ENCODE results near the gene KLRG1. TPM values are rescaled to one million over a fixed set of nuclear protein-coding genes. Genes with fewer than 3 reads are reported as not detected.
A peak's percentile ranks its signal among the peaks of the same experiment; 100 is the strongest.

The KLRG1 gene
- total RNA-seq, 3 donors from 2014 or later (not counting 1 experiment from before 2014, with no cell fraction given) = 76.3 to 165 (median 86.2) TPM

DNA sequence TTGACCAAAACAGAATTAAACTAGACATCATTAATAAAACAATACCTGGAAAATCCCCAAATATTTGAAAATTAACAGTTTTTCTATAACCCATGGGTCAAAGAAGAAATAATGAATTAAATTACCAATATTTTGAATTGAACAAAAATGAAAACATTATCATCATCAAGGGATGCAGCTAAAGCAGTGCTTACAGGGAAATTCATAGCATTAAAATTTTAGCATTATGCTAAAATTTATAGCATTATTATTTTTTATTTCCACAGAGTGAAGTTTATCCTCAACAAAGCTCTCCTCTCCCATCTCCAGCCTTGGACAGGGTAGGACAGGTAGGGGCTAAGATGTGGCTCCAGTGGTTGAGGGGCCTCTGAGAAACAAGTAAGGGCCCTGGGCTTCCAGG, 20.6 kb upstream of the KLRG1 start:
- H3K27ac ChIP-seq (ENCODE audit: low read length) = no peak overlapping the region
- ATAC-seq (no peak), DNase-seq (no peak)
- intact Hi-C loops (cut with micrococcal nuclease) = no loop called here
- H3K9me3 Mint-ChIP-seq = peaks cover 7 to 8% of the 10 kb centered on the region in 2 donors
- no peaks in the 10 kb centered on the region for H3K4me1 ChIP-seq (ENCODE audit: control insufficient read depth, insufficient read depth, low read length)
- no peaks in the 10 kb centered on the region for H3K36me3 ChIP-seq (ENCODE audit: control insufficient read depth, insufficient read depth, low read length)
- no peak overlapping the region for H3K4me3 Mint-ChIP-seq
- H3K27ac Mint-ChIP-seq = no peak overlapping the region
- H3K27me3 Mint-ChIP-seq (ENCODE audit: low read depth in 2 of 2) = no peaks in the 10 kb centered on the region
- peaks cover 13 to 22% of the 10 kb centered on the region in 2 donors for H3K4me1 Mint-ChIP-seq
- TF ChIP-seq CTCF (IDR thresholded peaks at IDR 0.05) = no peak
- H3K36me3 Mint-ChIP-seq = peaks cover 6% of the 10 kb centered on the region
- H3K27me3 ChIP-seq (ENCODE audit: control insufficient read depth, insufficient read depth, low read length) = no peaks in the 10 kb centered on the region
- no peak overlapping the region for H3K4me3 ChIP-seq (ENCODE audit: low read length)
- H3K9me3 ChIP-seq (ENCODE audit: control insufficient read depth, insufficient read depth, low read length) = peaks cover 9% of the 10 kb centered on the region

- no peaks in the 10 kb centered on the region for H3K27me3 ChIP-seq (ENCODE audit: control insufficient read depth, insufficient read depth, low read length)
- Mint-ChIP-seq H3K27me3 (ENCODE audit: low read depth in 2 of 2) (no peaks in the 10 kb centered on the region), H3K4me1 (peaks cover 7 to 16% of the 10 kb centered on the region in 2 donors), H3K4me3 (no peak overlapping the region), H3K36me3 (no peaks in the 10 kb centered on the region), H3K9me3 (peaks cover 2 to 7% of the 10 kb centered on the region in 2 donors), H3K27ac (peak overlapping the region; percentile 54 to 73)
- no peaks in the 10 kb centered on the region for H3K4me1 ChIP-seq (ENCODE audit: control insufficient read depth, insufficient read depth, low read length)
- 40% methylated on average over 1 of the region's 2 CpGs for WGBS (ENCODE audit: insufficient coverage)
- TF ChIP-seq CTCF (IDR thresholded peaks at IDR 0.05) = no peak
- no peak for ATAC-seq
- DNase-seq = no peak
- no peaks in the 10 kb centered on the region for H3K36me3 ChIP-seq (ENCODE audit: control insufficient read depth, insufficient read depth, low read length)
- peaks cover 9% of the 10 kb centered on the region for H3K9me3 ChIP-seq (ENCODE audit: control insufficient read depth, insufficient read depth, low read length)
- H3K27ac ChIP-seq (ENCODE audit: low read length) = peak overlapping the region; percentile 47
- no peak overlapping the region for H3K4me3 ChIP-seq (ENCODE audit: low read length)
- intact Hi-C loops (cut with micrococcal nuclease) = no loop called here
Measured at GRCh38 chr12:8969861-8970411, 19.4 kb upstream of the KLRG1 start.

GRCh38 chr12:8970432-8970831, 18.9 kb upstream of the KLRG1 start:
- no peaks in the 10 kb centered on the region for H3K36me3 ChIP-seq (ENCODE audit: control insufficient read depth, insufficient read depth, low read length)
- 100% methylated on average over 1 of the region's 1 CpG for WGBS (ENCODE audit: insufficient coverage)
- DNase-seq = no peak
- no peak for TF ChIP-seq CTCF (IDR thresholded peaks at IDR 0.05)
- Mint-ChIP-seq H3K9me3 (peaks cover 2 to 7% of the 10 kb centered on the region in 2 donors), H3K4me1 (peaks cover 7 to 18% of the 10 kb centered on the region in 2 donors), H3K36me3 (no peaks in the 10 kb centered on the region), H3K27me3 (ENCODE audit: low read depth in 2 of 2) (no peaks in the 10 kb centered on the region), H3K4me3 (no peak overlapping the region), H3K27ac (peak overlapping the region; percentile 54 to 73)
- no peak for ATAC-seq
- H3K27ac ChIP-seq (ENCODE audit: low read length) = peak overlapping the region; percentile 47
- no peaks in the 10 kb centered on the region for H3K4me1 ChIP-seq (ENCODE audit: control insufficient read depth, insufficient read depth, low read length)
- intact Hi-C loops (cut with micrococcal nuclease) = no loop called here
- no peak overlapping the region for H3K4me3 ChIP-seq (ENCODE audit: low read length)
- H3K9me3 ChIP-seq (ENCODE audit: control insufficient read depth, insufficient read depth, low read length) = peaks cover 9% of the 10 kb centered on the region
- H3K27me3 ChIP-seq (ENCODE audit: control insufficient read depth, insufficient read depth, low read length) = no peaks in the 10 kb centered on the region

DNA sequence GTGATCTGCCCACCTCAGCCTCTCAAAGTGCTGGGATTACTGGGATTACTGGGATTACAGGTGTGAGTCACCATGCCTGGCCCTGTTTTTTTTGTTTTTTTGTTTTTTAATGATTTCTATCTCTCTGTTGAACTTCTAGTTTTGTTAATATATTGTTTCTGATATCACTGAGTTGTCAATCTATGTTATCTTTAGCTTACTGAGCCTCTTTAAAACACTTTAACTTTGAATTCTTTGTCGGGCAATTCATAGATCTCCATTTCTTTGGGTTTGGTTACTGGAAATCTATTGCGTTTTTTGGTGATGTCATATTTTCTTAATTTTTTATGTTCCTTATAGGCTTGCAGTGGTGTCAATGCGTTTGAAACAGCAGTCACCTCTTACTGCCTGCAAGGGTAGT, 9.2 kb upstream of the KLRG1 start:
- Mint-ChIP-seq H3K27me3 (ENCODE audit: low read depth in 2 of 2) (no peaks in the 10 kb centered on the region), H3K9me3 (peaks cover 3 to 11% of the 10 kb centered on the region in 2 donors), H3K36me3 (peaks cover 14% of the 10 kb centered on the region), H3K4me1 (peaks cover 15 to 30% of the 10 kb centered on the region in 2 donors), H3K4me3 (no peak overlapping the region), H3K27ac (no peak overlapping the region)
- H3K36me3 ChIP-seq (ENCODE audit: control insufficient read depth, insufficient read depth, low read length) = no peaks in the 10 kb centered on the region
- no peak for TF ChIP-seq CTCF (IDR thresholded peaks at IDR 0.05)
- H3K4me1 ChIP-seq (ENCODE audit: control insufficient read depth, insufficient read depth, low read length) = peaks cover 5% of the 10 kb centered on the region
- H3K27me3 ChIP-seq (ENCODE audit: control insufficient read depth, insufficient read depth, low read length) = no peaks in the 10 kb centered on the region
- no peak for DNase-seq
- peaks cover 13% of the 10 kb centered on the region for H3K9me3 ChIP-seq (ENCODE audit: control insufficient read depth, insufficient read depth, low read length)
- 98% methylated on average over 3 of the region's 3 CpGs for WGBS (ENCODE audit: insufficient coverage)
- intact Hi-C loops (cut with micrococcal nuclease) = no loop called here
- H3K27ac ChIP-seq (ENCODE audit: low read length) = no peak overlapping the region
- no peak for ATAC-seq
- H3K4me3 ChIP-seq (ENCODE audit: low read length) = no peak overlapping the region

Measured in natural killer cell (primary cell).